HG03442 (cell line): ENCODE results near the gene IRF2BP2.

ENCODE experiments used
- ATAC-seq: cut with Tn5 transposase; IDR thresholded peaks from one replicate; pipeline ENCODE4 v1.9.1; 2021; ENCODE audit warnings: mild to moderate bottlenecking, moderate library complexity; ENCODE audit not compliant: unreplicated experiment

IRF2BP2 gene

DNA sequence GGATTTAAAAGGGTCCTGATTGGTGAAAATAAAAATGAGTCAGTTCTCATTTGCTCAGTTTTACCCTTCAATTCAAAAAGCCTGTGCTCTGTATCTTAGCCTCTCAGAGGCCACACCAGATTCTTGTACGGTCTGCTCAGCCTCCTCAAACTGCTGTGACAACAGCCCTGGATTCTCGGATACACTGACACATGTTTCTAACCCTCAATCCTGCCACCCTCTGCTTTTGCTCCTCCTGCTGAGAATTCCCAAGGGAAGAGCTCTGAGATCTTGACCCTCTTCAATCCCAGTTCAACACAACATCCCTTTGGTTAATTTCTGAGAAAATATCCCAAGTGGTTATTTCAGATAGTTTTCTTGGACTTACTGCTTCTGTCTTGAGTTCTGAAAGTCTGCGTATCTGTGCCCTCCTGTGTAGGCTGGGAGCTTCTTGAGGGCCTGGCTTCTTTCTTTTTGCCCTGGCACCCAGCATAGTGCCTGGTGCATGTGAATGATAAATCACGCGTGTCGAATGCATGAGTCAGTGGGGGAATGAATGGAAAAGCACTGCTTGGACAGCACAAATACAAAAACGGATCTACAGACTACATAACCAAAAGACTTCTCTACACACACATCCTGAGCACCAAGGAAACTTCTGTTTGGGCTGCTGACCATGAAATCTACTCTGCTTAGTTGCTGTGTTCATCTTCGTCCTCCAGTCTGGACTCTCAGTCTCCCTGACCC lies 24.5 kb downstream of the IRF2BP2 start:
- no peak for ATAC-seq

DNA sequence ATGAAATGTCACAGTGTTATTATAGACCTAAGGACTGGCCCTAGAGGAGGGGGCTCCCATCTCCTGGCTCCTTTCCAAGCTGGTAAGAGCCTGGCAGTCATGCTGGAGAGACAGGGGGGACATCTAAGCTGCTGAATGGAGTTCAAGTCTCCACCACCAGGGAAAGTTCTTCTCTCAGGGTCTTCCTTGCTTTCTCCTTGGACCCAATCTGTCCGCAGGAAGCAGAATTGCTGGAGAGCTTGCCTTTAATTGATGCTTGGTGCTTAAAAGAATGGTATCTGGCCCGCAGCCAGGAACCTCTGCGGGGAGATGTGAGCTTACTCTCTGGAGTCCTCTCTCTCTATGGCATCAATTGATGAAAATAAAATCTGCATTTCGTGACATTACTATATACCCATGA lies 25.1 kb downstream of the IRF2BP2 start:
- no peak for ATAC-seq

DNA sequence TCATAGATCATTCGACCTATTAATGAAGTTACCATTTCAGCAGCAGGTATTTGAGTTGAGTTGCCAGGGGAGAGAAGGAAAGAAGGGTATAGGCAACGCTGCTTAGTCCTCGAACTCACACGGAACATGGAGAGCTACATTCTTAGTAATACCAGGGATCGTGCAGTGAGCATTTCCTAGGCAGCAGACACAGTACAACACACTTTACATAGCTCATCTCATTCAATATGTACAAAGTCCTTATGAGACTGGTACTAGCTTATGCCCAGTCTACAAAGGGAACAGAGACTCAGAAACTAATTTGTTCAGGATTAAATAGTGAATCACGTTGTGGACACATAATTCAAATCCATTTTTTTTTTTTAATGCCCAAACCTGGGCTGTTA lies 25.6 kb downstream of the IRF2BP2 start:
- ATAC-seq = no peak

GRCh38 chr1:234583755-234584419 lies 26.1 kb downstream of the IRF2BP2 start:
- ATAC-seq = no peak

- ATAC-seq = no peak
Observed at GRCh38 chr1:234582681-234583301, 27.2 kb downstream of the IRF2BP2 start.

DNA sequence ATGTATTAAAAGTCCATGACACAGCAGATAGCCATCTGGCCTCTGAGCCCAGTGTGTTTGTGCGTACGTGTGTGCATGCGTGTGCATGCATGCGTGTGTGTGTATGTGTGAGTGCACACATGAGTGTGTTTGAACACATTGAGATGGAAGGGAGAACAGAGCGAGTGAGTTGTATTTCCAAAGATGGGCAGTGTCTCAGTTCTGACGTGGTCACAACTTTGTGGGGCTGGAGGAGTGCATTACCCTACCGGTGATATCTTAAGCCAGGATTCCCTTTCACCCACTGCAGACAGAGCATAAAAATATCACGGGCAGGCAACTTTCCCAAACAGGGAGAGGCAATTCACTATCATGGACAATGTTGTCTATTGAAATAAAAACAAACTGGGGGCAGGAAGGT lies 27.8 kb downstream of the IRF2BP2 start:
- no peak for ATAC-seq

- no peak for ATAC-seq
Observed at GRCh38 chr1:234581063-234581714, 28.8 kb downstream of the IRF2BP2 start.

- ATAC-seq = no peak
Observed at GRCh38 chr1:234579967-234580366, 30.0 kb downstream of the IRF2BP2 start.

- no peak for ATAC-seq
Observed at GRCh38 chr1:234578735-234579134, 31.2 kb downstream of the IRF2BP2 start.

DNA sequence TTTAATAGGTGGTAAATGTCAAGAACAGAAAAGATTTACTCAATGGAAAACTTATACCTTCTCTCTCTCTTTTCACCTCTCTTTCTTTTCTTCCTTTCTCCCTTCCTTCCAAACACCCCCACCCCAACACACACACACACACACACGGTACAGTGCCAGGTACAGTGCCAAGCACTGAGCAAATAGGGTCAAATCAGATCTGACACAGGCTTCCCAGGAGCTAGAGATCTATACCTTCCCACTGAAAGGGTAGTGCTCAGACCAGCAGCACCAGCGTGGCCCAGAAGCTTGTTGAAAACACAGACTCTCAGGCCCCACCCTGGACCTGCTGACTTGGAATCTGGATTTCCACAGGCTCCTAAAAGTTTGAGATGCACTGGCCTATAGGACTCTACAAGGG lies 31.9 kb downstream of the IRF2BP2 start:
- ATAC-seq = no peak

- no peak for ATAC-seq
Observed at GRCh38 chr1:234573711-234574299, 36.2 kb downstream of the IRF2BP2 start.

GRCh38 chr1:234572966-234573365 lies 37.0 kb downstream of the IRF2BP2 start:
- ATAC-seq = no peak

DNA sequence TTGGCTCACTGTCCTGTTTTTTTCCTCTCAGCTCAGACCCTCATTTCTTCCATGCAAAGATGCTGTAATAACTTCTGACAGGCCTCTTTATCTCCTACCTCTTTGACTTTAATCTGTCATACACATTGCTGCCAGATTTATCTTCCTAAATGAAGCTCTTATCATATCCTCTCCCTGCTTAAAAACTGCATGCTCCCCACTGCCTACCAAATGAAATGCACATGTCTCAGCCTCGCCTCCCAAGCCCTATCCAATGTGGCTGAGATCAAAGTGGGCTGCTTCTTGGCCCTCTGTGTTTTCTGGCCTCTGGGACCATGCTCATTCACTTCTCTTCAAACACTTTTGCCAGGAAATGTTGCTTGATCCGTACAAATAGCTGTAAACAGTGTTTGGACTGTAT lies 38.3 kb downstream of the IRF2BP2 start:
- no peak for ATAC-seq

- ATAC-seq = no peak
Observed at GRCh38 chr1:234570329-234571120, 39.5 kb downstream of the IRF2BP2 start.

DNA sequence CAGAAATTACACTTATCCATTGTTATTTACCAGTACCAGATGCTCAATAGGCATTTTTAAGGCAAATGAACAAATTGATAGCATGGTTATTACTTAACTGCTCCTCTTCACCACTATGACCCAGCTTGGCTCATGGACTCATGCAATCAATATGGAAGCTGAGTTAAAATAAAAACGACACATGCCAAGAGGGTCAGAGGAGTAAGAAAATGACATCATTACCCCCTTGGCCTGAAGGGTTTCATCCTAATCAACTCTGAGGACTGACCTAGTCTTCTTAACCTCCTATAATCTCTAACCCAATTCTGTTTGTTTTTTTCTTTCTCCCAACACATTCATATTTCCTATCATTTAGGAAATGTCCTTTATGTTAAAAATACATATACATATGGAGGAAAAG lies 41.6 kb downstream of the IRF2BP2 start:
- no peak for ATAC-seq

DNA sequence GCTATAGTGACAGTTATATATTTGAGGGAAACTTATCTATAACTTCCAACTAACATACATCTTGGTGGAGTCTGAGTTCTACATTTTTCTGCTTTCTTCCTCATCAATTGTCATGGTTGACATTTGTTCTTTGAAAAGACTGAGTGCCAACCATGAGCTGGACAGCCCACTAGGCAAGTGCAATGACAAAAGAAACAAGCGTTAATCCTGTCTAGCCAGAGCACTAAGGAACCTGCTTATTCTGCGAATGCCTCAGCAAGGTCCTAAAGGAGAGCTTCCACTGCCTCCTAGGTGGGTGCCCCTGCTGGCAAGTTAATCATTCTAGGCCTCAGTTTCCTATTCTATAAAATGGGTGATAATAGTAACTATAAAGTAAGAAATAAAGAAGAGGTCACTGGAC lies 44.8 kb downstream of the IRF2BP2 start:
- no peak for ATAC-seq

DNA sequence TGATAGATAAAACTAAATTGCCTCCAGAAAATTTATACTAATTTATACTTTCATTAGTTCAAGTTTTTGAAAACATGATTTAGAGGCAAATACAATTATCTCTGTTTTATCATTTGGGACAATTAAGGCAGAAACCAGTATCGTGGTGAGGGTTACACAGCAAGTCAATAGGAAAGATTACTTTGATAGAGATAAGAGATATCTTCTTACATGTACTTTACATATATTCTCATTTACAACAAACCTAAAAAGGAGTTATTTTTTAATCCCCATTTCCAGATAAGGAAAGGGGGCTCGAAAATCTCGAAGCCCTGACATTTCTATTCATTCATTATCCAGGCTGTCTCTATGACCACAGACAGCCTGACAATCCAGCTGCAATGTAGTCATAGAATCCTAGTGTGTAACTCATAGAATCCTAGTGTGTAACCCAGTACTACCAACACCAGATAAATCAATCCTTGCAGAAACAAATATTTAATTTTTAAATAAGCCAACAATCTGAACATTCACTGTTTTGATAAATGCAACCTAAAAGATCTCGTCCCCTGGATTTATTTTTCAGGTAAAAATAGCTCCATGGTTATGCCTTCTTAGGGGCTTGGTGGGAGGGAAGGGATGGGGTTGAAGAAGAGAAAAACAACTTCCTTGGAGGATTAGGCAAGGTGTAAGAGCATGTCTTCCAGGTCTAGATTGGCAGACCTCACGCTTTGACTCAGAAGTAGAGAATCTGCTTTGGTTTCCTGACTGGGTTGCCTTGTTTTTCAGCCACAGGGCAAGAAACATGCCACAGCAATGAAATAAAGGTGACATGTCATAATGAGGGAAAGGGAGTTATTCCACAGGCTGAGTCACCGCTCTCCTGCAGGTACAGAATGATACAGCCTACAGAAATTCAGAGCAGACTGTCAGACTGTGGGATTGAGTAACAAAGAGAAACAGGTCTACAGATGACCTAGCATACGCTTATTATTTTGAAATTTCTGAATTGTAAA lies 45.6 kb downstream of the IRF2BP2 start:
- ATAC-seq = no peak

DNA sequence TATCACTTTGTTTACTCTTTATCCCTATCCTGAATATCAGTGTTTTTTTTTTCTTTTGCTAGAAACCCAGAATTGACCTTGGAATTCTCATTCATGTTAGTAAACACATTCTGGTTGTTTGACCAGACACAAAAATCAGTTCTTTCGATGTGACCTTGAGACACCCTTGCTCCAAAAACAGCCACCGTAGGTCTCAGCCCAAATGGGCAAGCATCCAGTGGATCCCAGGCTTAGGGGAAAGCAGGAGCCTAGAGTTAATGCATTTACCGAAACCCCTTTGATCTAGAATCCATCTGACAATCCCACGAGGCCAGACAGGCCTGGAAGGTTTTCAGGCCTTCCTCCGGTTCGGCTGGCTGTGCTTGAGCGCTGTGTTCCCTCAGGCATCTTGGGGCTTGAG lies 47.6 kb downstream of the IRF2BP2 start:
- no peak for ATAC-seq

- ATAC-seq = no peak
Observed at GRCh38 chr1:234561319-234561718, 48.7 kb downstream of the IRF2BP2 start.
